ENCODE measurements around the gene CYS1. TPM values are rescaled to one million over a fixed set of nuclear protein-coding genes. Genes with fewer than 3 reads are reported as not detected.
A peak's percentile ranks its signal among the peaks of the same experiment; 100 is the strongest.

CYS1 gene
- total RNA-seq, 4 donors from 2014 or later: 1.1 to 7.4 (median 2.0) TPM

DNA sequence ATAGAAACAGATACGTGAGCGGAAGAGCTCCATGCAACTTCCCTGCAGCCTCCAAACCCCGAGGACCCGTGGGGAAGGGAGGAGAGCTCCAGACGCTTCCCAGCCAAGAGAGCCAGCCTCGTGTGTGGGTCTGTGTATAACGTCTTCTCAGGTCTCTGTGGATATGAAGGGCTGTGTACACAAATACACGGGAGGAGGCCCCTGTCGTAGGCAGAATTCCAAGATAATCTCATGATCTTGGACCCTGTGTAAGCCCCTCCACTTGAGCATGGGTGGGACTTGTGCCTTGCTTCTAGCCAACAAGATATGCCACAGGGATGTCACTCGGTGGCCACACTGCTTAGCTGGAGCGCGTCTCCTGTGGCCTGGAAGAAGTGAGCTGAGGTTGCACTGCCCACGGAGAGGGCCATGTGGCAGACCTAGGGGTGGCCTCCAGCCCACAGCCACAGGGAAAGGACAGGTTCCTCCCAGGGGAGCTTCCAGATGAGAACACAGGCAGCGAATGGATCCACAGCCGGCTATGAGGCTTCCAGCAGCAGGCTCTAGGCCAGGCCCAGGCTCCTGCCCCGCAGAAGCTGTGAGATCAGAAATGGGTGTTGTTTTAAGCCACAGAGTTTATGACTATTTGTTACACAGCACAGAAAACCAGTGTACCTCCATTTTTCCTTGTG, 52.4 kb downstream of the CYS1 start:
- Histone ChIP-seq H3K4me1 (peaks cover 7 to 14% (median 12%) of the 10 kb centered on the region in 4 donors), H3K9me3 (no peaks in the 10 kb centered on the region), H3K27ac (peak overlapping the region in 1 of 4 donors; percentile 43), H3K27me3 (no peaks in the 10 kb centered on the region), H3K36me3 (no peaks in the 10 kb centered on the region), H3K4me3 (no peak overlapping the region)
- in situ Hi-C loops (cut with MboI; ENCODE audit: low pct_ligation_motif_present in 1 of 4, low pct_unique_long_range_greater_than_20kb in 1 of 4, low sequenced_read_pairs in 3 of 4) (no loop called here), intact Hi-C loops (cut with DNase I; ENCODE audit: low total_unique reads) (no loop called here)
- WGBS, 2 donors (ENCODE audit: low coverage in 1 of 2): 86% methylated on average over 16 of the region's 16 CpGs; no CpG with 5 or more reads in 1 of the 2 donors
- no peak for DNase-seq
- no peak for TF ChIP-seq EP300 (IDR thresholded peaks at IDR 0.05; ENCODE audit: low read depth)
- TF ChIP-seq, protein P1, sequence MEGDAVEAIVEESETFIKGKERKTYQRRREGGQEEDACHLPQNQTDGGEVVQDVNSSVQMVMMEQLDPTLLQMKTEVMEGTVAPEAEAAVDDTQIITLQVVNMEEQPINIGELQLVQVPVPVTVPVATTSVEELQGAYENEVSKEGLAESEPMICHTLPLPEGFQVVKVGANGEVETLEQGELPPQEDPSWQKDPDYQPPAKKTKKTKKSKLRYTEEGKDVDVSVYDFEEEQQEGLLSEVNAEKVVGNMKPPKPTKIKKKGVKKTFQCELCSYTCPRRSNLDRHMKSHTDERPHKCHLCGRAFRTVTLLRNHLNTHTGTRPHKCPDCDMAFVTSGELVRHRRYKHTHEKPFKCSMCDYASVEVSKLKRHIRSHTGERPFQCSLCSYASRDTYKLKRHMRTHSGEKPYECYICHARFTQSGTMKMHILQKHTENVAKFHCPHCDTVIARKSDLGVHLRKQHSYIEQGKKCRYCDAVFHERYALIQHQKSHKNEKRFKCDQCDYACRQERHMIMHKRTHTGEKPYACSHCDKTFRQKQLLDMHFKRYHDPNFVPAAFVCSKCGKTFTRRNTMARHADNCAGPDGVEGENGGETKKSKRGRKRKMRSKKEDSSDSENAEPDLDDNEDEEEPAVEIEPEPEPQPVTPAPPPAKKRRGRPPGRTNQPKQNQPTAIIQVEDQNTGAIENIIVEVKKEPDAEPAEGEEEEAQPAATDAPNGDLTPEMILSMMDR (IDR thresholded peaks at IDR 0.05): no peak
- TF ChIP-seq POLR2AphosphoS5 (IDR thresholded peaks at IDR 0.05): no peak
- no peak for TF ChIP-seq POLR2A (IDR thresholded peaks at IDR 0.05)

DNA sequence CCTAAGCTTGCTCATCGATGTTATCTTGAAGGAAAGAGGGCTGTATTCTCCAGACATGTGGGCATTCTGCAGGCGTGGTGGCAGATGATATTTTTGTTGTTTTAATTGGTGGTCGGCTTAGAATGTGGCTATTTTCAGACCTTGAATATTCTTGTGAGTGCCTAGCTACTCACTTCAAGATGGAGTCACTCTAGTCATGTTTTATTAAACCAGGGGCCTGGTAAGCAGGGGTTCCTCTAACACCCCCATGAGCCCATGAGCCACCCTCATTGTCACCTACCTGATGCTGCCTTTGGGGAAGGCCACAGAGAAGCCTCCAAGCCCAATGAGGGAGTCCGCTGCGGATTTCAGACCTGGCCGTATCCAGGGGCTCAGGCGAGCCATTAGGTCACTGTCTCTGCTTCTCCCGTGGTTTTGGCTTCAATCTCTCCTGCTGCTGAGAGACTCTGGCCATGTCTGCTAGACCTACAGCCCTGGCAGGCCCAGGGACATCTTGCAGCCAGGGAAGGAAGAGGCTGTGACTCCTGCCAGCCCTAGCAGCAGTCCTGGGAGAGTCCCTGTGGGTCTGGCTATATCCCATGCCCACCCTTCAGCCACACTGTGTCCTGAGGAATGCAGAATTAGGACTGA, 53.2 kb downstream of the CYS1 start:
- DNase-seq: no peak

DNA sequence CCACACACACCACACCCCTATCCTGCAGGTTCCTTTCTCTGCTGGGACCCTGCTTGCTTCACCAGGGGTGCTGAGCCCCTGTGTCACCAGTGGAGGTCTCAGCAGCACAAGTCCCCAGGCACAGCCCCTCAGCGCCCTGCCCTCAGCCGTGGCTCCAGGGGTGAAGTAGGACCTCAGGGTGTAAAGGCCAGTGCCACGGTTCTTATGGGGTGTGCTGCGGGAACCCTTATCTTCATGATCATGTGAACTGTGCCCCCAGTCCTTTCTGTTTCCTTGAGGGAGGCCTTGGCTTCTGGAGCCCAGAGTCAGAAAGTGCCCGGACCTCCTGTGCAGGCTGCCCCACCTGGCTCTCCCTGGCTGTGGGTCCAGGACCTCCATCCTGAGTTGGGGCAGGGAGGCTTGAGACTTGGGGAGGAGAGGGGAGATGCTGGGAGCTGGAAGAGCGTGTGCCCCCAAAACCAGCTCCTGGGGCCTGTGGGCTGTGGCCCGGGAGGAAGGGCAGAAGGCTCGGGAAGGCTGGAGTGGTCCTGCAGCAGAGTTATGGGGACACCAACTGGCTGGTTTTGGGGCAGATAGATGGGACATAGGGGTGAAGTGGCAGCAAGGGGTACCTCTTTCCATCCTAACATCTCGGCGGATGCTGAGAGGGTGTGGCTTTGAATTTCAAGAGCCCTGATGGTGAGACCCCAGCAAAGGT, 57.1 kb downstream of the CYS1 start:
- intact Hi-C loops (cut with DNase I; ENCODE audit: low total_unique reads): no loop called here
- H3K27me3 ChIP-seq: no peaks in the 10 kb centered on the region
- WGBS, 2 donors (ENCODE audit: low coverage in 1 of 2): 88 to 90% methylated on average over 2 to 10 of the region's 10 CpGs
- H3K4me1 ChIP-seq: no peaks in the 10 kb centered on the region
- H3K36me3 ChIP-seq: no peaks in the 10 kb centered on the region
- in situ Hi-C loops (cut with MboI; ENCODE audit: low pct_ligation_motif_present in 1 of 4, low pct_unique_long_range_greater_than_20kb in 1 of 4, low sequenced_read_pairs in 3 of 4): no loop called here
- no peak for DNase-seq
- TF ChIP-seq POLR2A (IDR thresholded peaks at IDR 0.05): no peak
- TF ChIP-seq POLR2AphosphoS5 (IDR thresholded peaks at IDR 0.05): no peak
- no peak for TF ChIP-seq EP300 (IDR thresholded peaks at IDR 0.05; ENCODE audit: low read depth)
- TF ChIP-seq, protein P1 (IDR thresholded peaks at IDR 0.05): no peak
- H3K27ac ChIP-seq: no peak overlapping the region
- H3K4me3 ChIP-seq: no peak overlapping the region
- H3K9me3 ChIP-seq: no peaks in the 10 kb centered on the region

More for the DNA sequence above, 53.2 kb downstream of the CYS1 start:
- H3K4me1 ChIP-seq: peaks cover 7 to 14% (median 12%) of the 10 kb centered on the region in 4 donors
- no peaks in the 10 kb centered on the region for H3K9me3 ChIP-seq
- no peak for TF ChIP-seq POLR2A (IDR thresholded peaks at IDR 0.05)
- TF ChIP-seq, protein P1 (IDR thresholded peaks at IDR 0.05): no peak
- no peak for TF ChIP-seq POLR2AphosphoS5 (IDR thresholded peaks at IDR 0.05)
- TF ChIP-seq EP300 (IDR thresholded peaks at IDR 0.05; ENCODE audit: low read depth): no peak
- H3K27me3 ChIP-seq: no peaks in the 10 kb centered on the region
- H3K4me3 ChIP-seq: no peak overlapping the region
- H3K36me3 ChIP-seq: no peaks in the 10 kb centered on the region
- 92 to 94% methylated on average over 3 to 5 of the region's 8 CpGs for WGBS, 2 donors (ENCODE audit: low coverage in 1 of 2)
- in situ Hi-C loops (cut with MboI; ENCODE audit: low pct_ligation_motif_present in 1 of 4, low pct_unique_long_range_greater_than_20kb in 1 of 4, low sequenced_read_pairs in 3 of 4) (no loop called here), intact Hi-C loops (cut with DNase I; ENCODE audit: low total_unique reads) (no loop called here)
- no peak overlapping the region for H3K27ac ChIP-seq

DNA sequence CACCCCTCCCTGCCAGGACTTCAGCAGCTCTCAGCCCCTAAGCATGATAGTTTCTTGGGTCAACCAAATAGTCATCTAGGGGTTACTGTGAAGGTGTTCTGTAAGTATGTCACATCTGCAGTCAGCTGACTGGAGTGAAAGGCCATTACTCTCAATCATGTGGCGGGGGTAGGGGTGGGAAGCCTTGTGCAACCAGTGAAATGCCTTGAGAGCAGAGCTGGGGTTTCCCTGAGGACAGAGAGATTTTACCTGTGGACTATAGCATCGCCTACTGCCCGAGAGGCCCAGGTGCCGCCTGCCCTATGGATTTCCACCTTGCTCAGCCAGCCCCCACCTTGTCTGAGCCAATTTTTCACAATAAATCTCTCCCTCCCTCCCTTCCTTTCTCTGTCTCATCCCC, 57.8 kb downstream of the CYS1 start:
- TF ChIP-seq POLR2A (IDR thresholded peaks at IDR 0.05) (no peak), POLR2AphosphoS5 (IDR thresholded peaks at IDR 0.05) (no peak), EP300 (IDR thresholded peaks at IDR 0.05; ENCODE audit: low read depth) (no peak)
- TF ChIP-seq, protein P1 (IDR thresholded peaks at IDR 0.05): no peak
- WGBS, 2 donors (ENCODE audit: low coverage in 1 of 2): 87% methylated on average over 4 of the region's 4 CpGs; no CpG with 5 or more reads in 1 of the 2 donors
- no peak overlapping the region for H3K4me3 ChIP-seq
- H3K4me1 ChIP-seq: no peaks in the 10 kb centered on the region
- H3K27ac ChIP-seq: no peak overlapping the region
- no peak for DNase-seq
- no peaks in the 10 kb centered on the region for H3K36me3 ChIP-seq
- intact Hi-C loops (cut with DNase I; ENCODE audit: low total_unique reads): no loop called here
- in situ Hi-C loops (cut with MboI; ENCODE audit: low pct_ligation_motif_present in 1 of 4, low pct_unique_long_range_greater_than_20kb in 1 of 4, low sequenced_read_pairs in 3 of 4): no loop called here
- H3K9me3 ChIP-seq: no peaks in the 10 kb centered on the region
- no peaks in the 10 kb centered on the region for H3K27me3 ChIP-seq
